Measurements from ENCODE around the gene LTBP1. TPM values are rescaled to one million over a fixed set of nuclear protein-coding genes. Genes with fewer than 3 reads are reported as not detected.
A peak's percentile ranks its signal among the peaks of the same experiment; 100 is the strongest.

LTBP1 gene
- total and polyA plus RNA-seq, 2 of the 13 experiments (the other 11 are each of a cell fraction or from before 2014, with no cell fraction given): 0.12 to 0.22 TPM

- no peak for TF ChIP-seq ZNF777 (CRISPR knock-in tag; IDR thresholded peaks at IDR 0.05)
- peak; percentile 94 for TF ChIP-seq HNF4A (CRISPR knock-in tag; IDR thresholded peaks at IDR 0.05)
- TF ChIP-seq, protein P1, sequence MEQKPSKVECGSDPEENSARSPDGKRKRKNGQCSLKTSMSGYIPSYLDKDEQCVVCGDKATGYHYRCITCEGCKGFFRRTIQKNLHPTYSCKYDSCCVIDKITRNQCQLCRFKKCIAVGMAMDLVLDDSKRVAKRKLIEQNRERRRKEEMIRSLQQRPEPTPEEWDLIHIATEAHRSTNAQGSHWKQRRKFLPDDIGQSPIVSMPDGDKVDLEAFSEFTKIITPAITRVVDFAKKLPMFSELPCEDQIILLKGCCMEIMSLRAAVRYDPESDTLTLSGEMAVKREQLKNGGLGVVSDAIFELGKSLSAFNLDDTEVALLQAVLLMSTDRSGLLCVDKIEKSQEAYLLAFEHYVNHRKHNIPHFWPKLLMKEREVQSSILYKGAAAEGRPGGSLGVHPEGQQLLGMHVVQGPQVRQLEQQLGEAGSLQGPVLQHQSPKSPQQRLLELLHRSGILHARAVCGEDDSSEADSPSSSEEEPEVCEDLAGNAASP (CRISPR knock-in tag; IDR thresholded peaks at IDR 0.05; ENCODE audit: borderline replicate concordance): peak; percentile 64; the same call in 1 of the 2 replicates
- peak; percentile 46 for TF ChIP-seq KDM6A (CRISPR knock-in tag; IDR thresholded peaks at IDR 0.05; ENCODE audit: low read depth)
- no peak for TF ChIP-seq GATA4 (IDR thresholded peaks at IDR 0.05; ENCODE audit: borderline replicate concordance, low read depth)
- TF ChIP-seq ZNF616 (CRISPR knock-in tag; IDR thresholded peaks at IDR 0.05; ENCODE audit: low read depth): no peak
- peak; percentile 57; the same call in 1 of the 2 replicates for TF ChIP-seq ZMYM4 (CRISPR knock-in tag; IDR thresholded peaks at IDR 0.05)
- TF ChIP-seq ZNF234 (CRISPR knock-in tag; conservative IDR thresholded peaks at IDR 0.05): no peak
- TF ChIP-seq, protein P2, sequence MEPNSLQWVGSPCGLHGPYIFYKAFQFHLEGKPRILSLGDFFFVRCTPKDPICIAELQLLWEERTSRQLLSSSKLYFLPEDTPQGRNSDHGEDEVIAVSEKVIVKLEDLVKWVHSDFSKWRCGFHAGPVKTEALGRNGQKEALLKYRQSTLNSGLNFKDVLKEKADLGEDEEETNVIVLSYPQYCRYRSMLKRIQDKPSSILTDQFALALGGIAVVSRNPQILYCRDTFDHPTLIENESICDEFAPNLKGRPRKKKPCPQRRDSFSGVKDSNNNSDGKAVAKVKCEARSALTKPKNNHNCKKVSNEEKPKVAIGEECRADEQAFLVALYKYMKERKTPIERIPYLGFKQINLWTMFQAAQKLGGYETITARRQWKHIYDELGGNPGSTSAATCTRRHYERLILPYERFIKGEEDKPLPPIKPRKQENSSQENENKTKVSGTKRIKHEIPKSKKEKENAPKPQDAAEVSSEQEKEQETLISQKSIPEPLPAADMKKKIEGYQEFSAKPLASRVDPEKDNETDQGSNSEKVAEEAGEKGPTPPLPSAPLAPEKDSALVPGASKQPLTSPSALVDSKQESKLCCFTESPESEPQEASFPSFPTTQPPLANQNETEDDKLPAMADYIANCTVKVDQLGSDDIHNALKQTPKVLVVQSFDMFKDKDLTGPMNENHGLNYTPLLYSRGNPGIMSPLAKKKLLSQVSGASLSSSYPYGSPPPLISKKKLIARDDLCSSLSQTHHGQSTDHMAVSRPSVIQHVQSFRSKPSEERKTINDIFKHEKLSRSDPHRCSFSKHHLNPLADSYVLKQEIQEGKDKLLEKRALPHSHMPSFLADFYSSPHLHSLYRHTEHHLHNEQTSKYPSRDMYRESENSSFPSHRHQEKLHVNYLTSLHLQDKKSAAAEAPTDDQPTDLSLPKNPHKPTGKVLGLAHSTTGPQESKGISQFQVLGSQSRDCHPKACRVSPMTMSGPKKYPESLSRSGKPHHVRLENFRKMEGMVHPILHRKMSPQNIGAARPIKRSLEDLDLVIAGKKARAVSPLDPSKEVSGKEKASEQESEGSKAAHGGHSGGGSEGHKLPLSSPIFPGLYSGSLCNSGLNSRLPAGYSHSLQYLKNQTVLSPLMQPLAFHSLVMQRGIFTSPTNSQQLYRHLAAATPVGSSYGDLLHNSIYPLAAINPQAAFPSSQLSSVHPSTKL (CRISPR knock-in tag; IDR thresholded peaks at IDR 0.05): peak; percentile 91
- no peak for TF ChIP-seq MYPOP (CRISPR knock-in tag; IDR thresholded peaks at IDR 0.05)
- peak; percentile 98 for TF ChIP-seq RORA (CRISPR knock-in tag; IDR thresholded peaks at IDR 0.05)
These were observed 250.6 kb downstream of the LTBP1 start (continued) for GRCh38 chr2:33197198-33197938.

Data from HepG2 (cell line).